SK-N-SH treated with all-trans-retinoic acid at 6 μM for 48 hours (cell line): ENCODE measurements around the gene GSG1.

ENCODE experiments used
- ATAC-seq: fragments of 200-7000 bp; cut with Tn5 transposase; 3 replicates; pipeline ENCODE4 v1.9.1; 2020; ENCODE audit warnings: mild to moderate bottlenecking, moderate library complexity
- ARNTL ChIP-seq: fragments of 450-650 bp; formaldehyde crosslinking; IDR thresholded peaks from 2 replicates; pipeline ENCODE4 v1.5.0; 2020; ENCODE audit warnings: low read depth, mild to moderate bottlenecking, moderate library complexity, borderline replicate concordance
- BACH2 ChIP-seq: fragments of 250-450 bp; sonication (Bioruptor Pico); IDR thresholded peaks from 2 replicates; pipeline ENCODE4 v1.9.0; 2021; ENCODE audit warnings: mild to moderate bottlenecking, borderline replicate concordance
- CSDC2 ChIP-seq: fragments of 250-450 bp; sonication (Bioruptor Pico); IDR thresholded peaks from 2 replicates; pipeline ENCODE4 v1.5.0; 2020; ENCODE audit warnings: mild to moderate bottlenecking, moderate library complexity
- CSRNP3 ChIP-seq: fragments of 250-450 bp; sonication (Bioruptor Pico); IDR thresholded peaks from 2 replicates; pipeline ENCODE4 v1.5.1; 2021; ENCODE audit warnings: mild to moderate bottlenecking, moderate library complexity
- ESRRG ChIP-seq: fragments of 250-450 bp; sonication (Bioruptor Pico); IDR thresholded peaks from 2 replicates; pipeline ENCODE4 v1.6.1; 2021; ENCODE audit warnings: mild to moderate bottlenecking
- GLIS3 ChIP-seq: fragments of 250-450 bp; sonication (Bioruptor Pico); IDR thresholded peaks from 2 replicates; pipeline ENCODE4 v1.5.0; 2020; ENCODE audit warnings: mild to moderate bottlenecking, moderate library complexity
- ISL1 ChIP-seq: fragments of 250-450 bp; sonication (Bioruptor Pico); IDR thresholded peaks from 2 replicates; pipeline ENCODE4 v2.1.2; 2022; ENCODE audit warnings: mild to moderate bottlenecking, moderate library complexity
- OSR1 ChIP-seq: fragments of 250-450 bp; sonication (Bioruptor Pico); IDR thresholded peaks from 2 replicates; pipeline ENCODE4 v1.8.0; 2022; ENCODE audit warnings: moderate library complexity, mild to moderate bottlenecking, inconsistent platforms
- PPARA ChIP-seq: fragments of 250-450 bp; sonication (Bioruptor Pico); IDR thresholded peaks from 2 replicates; pipeline ENCODE4 v1.5.0; 2020; ENCODE audit warnings: mild to moderate bottlenecking, borderline replicate concordance
- RARB ChIP-seq: fragments of 250-450 bp; sonication (Bioruptor Pico); IDR thresholded peaks from 2 replicates; pipeline ENCODE4 v1.8.0; 2021; ENCODE audit warnings: mild to moderate bottlenecking, moderate library complexity
- TCF4 ChIP-seq: fragments of 250-450 bp; sonication (Bioruptor Pico); IDR thresholded peaks from 2 replicates; pipeline ENCODE4 v1.8.0; 2021; ENCODE audit warnings: mild to moderate bottlenecking, moderate library complexity, borderline replicate concordance
- TOX ChIP-seq: fragments of 250-450 bp; sonication (Bioruptor Pico); IDR thresholded peaks from 2 replicates; pipeline ENCODE4 v1.8.0; 2021; ENCODE audit warnings: mild to moderate bottlenecking, moderate library complexity, borderline replicate concordance
- ZFP3 ChIP-seq: fragments of 250-450 bp; sonication (Bioruptor Pico); IDR thresholded peaks from 2 replicates; pipeline ENCODE4 v1.5.0; 2020; ENCODE audit warnings: mild to moderate bottlenecking, moderate library complexity
- ZFP30 ChIP-seq: fragments of 450-650 bp; formaldehyde crosslinking; IDR thresholded peaks from 2 replicates; pipeline ENCODE4 v1.5.0; 2022; ENCODE audit warnings: mild to moderate bottlenecking, moderate library complexity
- ZNF565 ChIP-seq: fragments of 450-650 bp; formaldehyde crosslinking; conservative IDR thresholded peaks from 2 replicates; pipeline ENCODE4 v1.5.0; 2020; ENCODE audit warnings: low read depth, mild to moderate bottlenecking, moderate library complexity
- ZNF70 ChIP-seq: fragments of 450-650 bp; formaldehyde crosslinking; IDR thresholded peaks from 2 replicates; pipeline ENCODE4 v1.5.0; 2020; ENCODE audit warnings: mild to moderate bottlenecking, moderate library complexity
- ZNF8 ChIP-seq: fragments of 450-650 bp; formaldehyde crosslinking; IDR thresholded peaks from 2 replicates; pipeline ENCODE4 v1.5.0; 2020; ENCODE audit warnings: mild to moderate bottlenecking, moderate library complexity
- TF ChIP-seq, protein P1 (sequence below): fragments of 250-450 bp; sonication (Bioruptor Pico); IDR thresholded peaks from 2 replicates; pipeline ENCODE4 v1.8.0; 2020; ENCODE audit warnings: mild to moderate bottlenecking, moderate library complexity, borderline replicate concordance
- TF ChIP-seq, protein P2 (sequence below): fragments of 250-450 bp; sonication (Bioruptor Pico); IDR thresholded peaks from 2 replicates; pipeline ENCODE4 v1.5.1; 2020; ENCODE audit warnings: low read depth, mild to moderate bottlenecking, moderate library complexity
- TF ChIP-seq, protein P3 (sequence below): fragments of 250-450 bp; sonication (Bioruptor Pico); IDR thresholded peaks from 2 replicates; pipeline ENCODE4 v1.5.0; 2020; ENCODE audit warnings: mild to moderate bottlenecking, moderate library complexity

GSG1 gene

DNA sequence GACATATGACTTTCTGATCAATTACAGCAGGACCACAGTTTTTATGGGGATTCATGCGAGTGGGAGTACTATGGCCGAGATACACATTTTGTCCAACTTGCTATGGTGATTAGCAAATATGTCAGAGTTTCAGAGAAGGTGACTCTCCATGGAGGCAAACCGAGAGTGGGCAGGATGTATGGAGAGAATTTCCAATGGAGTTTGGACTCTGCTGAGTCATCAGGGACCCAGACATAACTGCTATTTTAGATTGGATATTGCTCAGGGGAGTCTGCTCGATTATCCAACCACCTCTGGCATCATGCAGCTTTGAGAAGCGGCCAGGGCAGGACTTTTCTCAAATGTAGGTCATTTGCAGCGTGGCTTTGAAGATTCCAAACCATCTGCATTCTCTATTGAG is 9.5 kb upstream of the GSG1 start:
- TF ChIP-seq ZNF565 (CRISPR knock-in tag) (no peak), ZFP30 (CRISPR knock-in tag) (no peak), ZNF70 (CRISPR knock-in tag) (no peak), ARNTL (CRISPR knock-in tag) (no peak), TCF4 (CRISPR knock-in tag) (no peak), CSRNP3 (CRISPR knock-in tag) (no peak), ESRRG (CRISPR knock-in tag) (no peak), PPARA (no peak), ZFP3 (CRISPR knock-in tag) (no peak), RARB (CRISPR knock-in tag) (no peak), OSR1 (CRISPR knock-in tag) (no peak), ZNF8 (CRISPR knock-in tag) (no peak), CSDC2 (CRISPR knock-in tag) (no peak), ISL1 (CRISPR knock-in tag) (no peak), TOX (no peak), BACH2 (CRISPR knock-in tag) (no peak)
- TF ChIP-seq, protein P1, sequence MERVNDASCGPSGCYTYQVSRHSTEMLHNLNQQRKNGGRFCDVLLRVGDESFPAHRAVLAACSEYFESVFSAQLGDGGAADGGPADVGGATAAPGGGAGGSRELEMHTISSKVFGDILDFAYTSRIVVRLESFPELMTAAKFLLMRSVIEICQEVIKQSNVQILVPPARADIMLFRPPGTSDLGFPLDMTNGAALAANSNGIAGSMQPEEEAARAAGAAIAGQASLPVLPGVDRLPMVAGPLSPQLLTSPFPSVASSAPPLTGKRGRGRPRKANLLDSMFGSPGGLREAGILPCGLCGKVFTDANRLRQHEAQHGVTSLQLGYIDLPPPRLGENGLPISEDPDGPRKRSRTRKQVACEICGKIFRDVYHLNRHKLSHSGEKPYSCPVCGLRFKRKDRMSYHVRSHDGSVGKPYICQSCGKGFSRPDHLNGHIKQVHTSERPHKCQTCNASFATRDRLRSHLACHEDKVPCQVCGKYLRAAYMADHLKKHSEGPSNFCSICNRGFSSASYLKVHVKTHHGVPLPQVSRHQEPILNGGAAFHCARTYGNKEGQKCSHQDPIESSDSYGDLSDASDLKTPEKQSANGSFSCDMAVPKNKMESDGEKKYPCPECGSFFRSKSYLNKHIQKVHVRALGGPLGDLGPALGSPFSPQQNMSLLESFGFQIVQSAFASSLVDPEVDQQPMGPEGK (CRISPR knock-in tag), result no peak
- TF ChIP-seq, protein P2, sequence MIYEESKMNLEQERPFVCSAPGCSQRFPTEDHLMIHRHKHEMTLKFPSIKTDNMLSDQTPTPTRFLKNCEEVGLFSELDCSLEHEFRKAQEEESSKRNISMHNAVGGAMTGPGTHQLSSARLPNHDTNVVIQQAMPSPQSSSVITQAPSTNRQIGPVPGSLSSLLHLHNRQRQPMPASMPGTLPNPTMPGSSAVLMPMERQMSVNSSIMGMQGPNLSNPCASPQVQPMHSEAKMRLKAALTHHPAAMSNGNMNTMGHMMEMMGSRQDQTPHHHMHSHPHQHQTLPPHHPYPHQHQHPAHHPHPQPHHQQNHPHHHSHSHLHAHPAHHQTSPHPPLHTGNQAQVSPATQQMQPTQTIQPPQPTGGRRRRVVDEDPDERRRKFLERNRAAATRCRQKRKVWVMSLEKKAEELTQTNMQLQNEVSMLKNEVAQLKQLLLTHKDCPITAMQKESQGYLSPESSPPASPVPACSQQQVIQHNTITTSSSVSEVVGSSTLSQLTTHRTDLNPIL (CRISPR knock-in tag), result no peak
- no peak for ATAC-seq

DNA sequence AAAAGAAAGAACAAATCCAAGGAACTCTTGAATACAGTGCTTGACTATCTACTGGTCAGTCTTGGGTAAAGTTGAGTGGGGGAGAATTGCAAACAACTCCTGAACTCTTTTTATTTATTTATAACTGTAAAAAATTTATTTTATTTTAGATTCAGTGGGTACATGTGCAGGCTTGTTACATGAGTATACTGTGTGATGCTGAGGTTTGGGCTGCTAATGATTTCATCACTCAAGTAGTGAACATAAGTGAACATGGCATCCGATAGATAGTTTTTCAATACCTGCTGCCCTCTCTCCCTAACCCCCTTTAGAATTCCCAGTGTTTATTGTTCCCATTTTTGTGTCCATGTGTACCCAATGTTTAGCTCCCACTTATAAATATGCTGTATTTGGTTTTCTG is 3.2 kb upstream of the GSG1 start:
- no peak for TF ChIP-seq ZFP3 (CRISPR knock-in tag)
- ATAC-seq, result no peak

DNA sequence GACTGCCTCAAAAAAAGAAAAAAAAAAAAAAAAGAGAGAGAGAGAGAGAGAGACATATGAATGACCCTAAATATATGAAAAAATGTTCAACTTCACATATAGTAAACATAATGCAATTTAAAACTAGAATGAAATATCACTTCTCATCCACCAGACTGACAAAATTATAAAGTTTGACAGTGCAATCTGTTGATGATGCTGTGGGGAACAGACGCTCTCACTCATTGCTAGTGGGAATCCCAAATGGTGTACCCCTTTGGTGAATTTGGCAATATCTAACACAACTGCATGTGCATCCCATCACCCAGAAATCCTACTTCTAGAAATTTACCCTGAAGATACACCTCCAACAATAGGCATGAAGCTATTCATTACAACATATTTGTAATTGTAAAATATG is 2.3 kb upstream of the GSG1 start:
- no peak for ATAC-seq
- no peak for TF ChIP-seq GLIS3
- no peak for TF ChIP-seq ZNF8 (CRISPR knock-in tag)
- TF ChIP-seq, protein P3, sequence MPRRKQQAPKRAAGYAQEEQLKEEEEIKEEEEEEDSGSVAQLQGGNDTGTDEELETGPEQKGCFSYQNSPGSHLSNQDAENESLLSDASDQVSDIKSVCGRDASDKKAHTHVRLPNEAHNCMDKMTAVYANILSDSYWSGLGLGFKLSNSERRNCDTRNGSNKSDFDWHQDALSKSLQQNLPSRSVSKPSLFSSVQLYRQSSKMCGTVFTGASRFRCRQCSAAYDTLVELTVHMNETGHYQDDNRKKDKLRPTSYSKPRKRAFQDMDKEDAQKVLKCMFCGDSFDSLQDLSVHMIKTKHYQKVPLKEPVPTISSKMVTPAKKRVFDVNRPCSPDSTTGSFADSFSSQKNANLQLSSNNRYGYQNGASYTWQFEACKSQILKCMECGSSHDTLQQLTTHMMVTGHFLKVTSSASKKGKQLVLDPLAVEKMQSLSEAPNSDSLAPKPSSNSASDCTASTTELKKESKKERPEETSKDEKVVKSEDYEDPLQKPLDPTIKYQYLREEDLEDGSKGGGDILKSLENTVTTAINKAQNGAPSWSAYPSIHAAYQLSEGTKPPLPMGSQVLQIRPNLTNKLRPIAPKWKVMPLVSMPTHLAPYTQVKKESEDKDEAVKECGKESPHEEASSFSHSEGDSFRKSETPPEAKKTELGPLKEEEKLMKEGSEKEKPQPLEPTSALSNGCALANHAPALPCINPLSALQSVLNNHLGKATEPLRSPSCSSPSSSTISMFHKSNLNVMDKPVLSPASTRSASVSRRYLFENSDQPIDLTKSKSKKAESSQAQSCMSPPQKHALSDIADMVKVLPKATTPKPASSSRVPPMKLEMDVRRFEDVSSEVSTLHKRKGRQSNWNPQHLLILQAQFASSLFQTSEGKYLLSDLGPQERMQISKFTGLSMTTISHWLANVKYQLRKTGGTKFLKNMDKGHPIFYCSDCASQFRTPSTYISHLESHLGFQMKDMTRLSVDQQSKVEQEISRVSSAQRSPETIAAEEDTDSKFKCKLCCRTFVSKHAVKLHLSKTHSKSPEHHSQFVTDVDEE (CRISPR knock-in tag), result no peak
- no peak for TF ChIP-seq CSRNP3 (CRISPR knock-in tag)
- TF ChIP-seq ESRRG (CRISPR knock-in tag), result no peak
- TF ChIP-seq TOX, result no peak
- TF ChIP-seq ZFP3 (CRISPR knock-in tag), result no peak
- TF ChIP-seq ZNF70 (CRISPR knock-in tag), result no peak
- no peak for TF ChIP-seq ARNTL (CRISPR knock-in tag)
- TF ChIP-seq BACH2 (CRISPR knock-in tag), result no peak
- TF ChIP-seq ZFP30 (CRISPR knock-in tag), result no peak
- TF ChIP-seq OSR1 (CRISPR knock-in tag), result no peak
- no peak for TF ChIP-seq CSDC2 (CRISPR knock-in tag)
- TF ChIP-seq, protein P2 (CRISPR knock-in tag), result no peak
- no peak for TF ChIP-seq RARB (CRISPR knock-in tag)
